H1 (cell line): ENCODE measurements around the gene GLI1.

ENCODE experiments used
- ASH2L ChIP-seq: fragments of 200-600, 300-600 bp; sonication (generic); IDR thresholded peaks from one replicate; pipeline ENCODE4 v1.7.1; 2017; ENCODE audit warnings: low read length
- ATF2 ChIP-seq: IDR thresholded peaks from 2 replicates; pipeline ENCODE4 v1.6.1; 2012; ENCODE audit warnings: low read length, inconsistent platforms
- BRCA1 ChIP-seq: IDR thresholded peaks from 2 replicates; pipeline ENCODE4 v1.6.1; 2012; ENCODE audit warnings: low read depth, low read length, improper control_type of control experiment
- CREB1 ChIP-seq: IDR thresholded peaks from 2 replicates; pipeline ENCODE4 v1.6.1; 2012; ENCODE audit warnings: inconsistent platforms
- CTCF ChIP-seq, 3 experiments: IDR thresholded peaks; 1 replicate in 2 of 3; 2 replicates in 1 of 3; pipeline versions ENCODE4 v1.5.1 to v1.6.1; 2011; ENCODE audit warnings: low read length in 3 of 3, mild to moderate bottlenecking in 3 of 3, inconsistent platforms in 2 of 3, low read depth in 1 of 3, moderate library complexity in 1 of 3; ENCODE audit not compliant: insufficient read depth in 1 of 3; ENCODE audit errors: control extremely low read depth in 1 of 3
- JUND ChIP-seq: IDR thresholded peaks from 2 replicates; pipeline ENCODE4 v1.6.1; 2011; ENCODE audit warnings: mild to moderate bottlenecking, improper control_type of control experiment, low read length
- POLR2AphosphoS5 ChIP-seq: IDR thresholded peaks from 2 replicates; pipeline ENCODE4 v1.6.1; 2011; ENCODE audit warnings: low read depth, low read length
- RBBP5 ChIP-seq: IDR thresholded peaks from 2 replicates; pipeline ENCODE4 v1.7.1; 2012; ENCODE audit warnings: low read depth, mild to moderate bottlenecking, inconsistent platforms, low read length, moderate library complexity, borderline replicate concordance
- SIN3A ChIP-seq, 2 experiments: IDR thresholded peaks in 1 of 2; conservative IDR thresholded peaks in 1 of 2; 2 replicates each; pipeline ENCODE4 v1.6.1; 2011 to 2012; ENCODE audit warnings: low read length in 2 of 2, improper control_type of control experiment in 1 of 2, low read depth in 1 of 2, mild to moderate bottlenecking in 1 of 2
- SUZ12 ChIP-seq: fragments of 200-600 bp; sonication (generic); IDR thresholded peaks from 2 replicates; pipeline ENCODE4 v1.6.1; 2012; ENCODE audit warnings: mild to moderate bottlenecking, inconsistent platforms, low read length, moderate library complexity, mixed read lengths
- TAF1 ChIP-seq: IDR thresholded peaks from 2 replicates; pipeline ENCODE4 v1.6.1; 2011; ENCODE audit warnings: mild to moderate bottlenecking, low read depth, low read length

GRCh38 chr12:57497223-57498131, 37.9 kb downstream of the GLI1 start:
- no peak for TF ChIP-seq CTCF (IDR thresholded peaks at IDR 0.05; ENCODE audit: control extremely low read depth in 1 of 3, insufficient read depth in 1 of 3, low read depth in 1 of 3, low read length in 3 of 3)
- TF ChIP-seq BRCA1: no peak
- TF ChIP-seq ASH2L: no peak
- TF ChIP-seq RBBP5: no peak
- TF ChIP-seq SUZ12: no peak
- TF ChIP-seq TAF1: no peak
- no peak for TF ChIP-seq ATF2
- TF ChIP-seq SIN3A (conservative IDR thresholded peaks at IDR 0.05 in 1 of 2, IDR thresholded peaks at IDR 0.05 in 1 of 2; ENCODE audit: low read depth in 1 of 2, low read length in 2 of 2): no peak
- no peak for TF ChIP-seq JUND
- TF ChIP-seq POLR2AphosphoS5: peak; percentile 43
- no peak for TF ChIP-seq CREB1
